Purkinje cell (primary cell): ENCODE results near the gene SLC25A40. TPM values are rescaled to one million over a fixed set of nuclear protein-coding genes. Genes with fewer than 3 reads are reported as not detected.

Experiments
- polyA plus RNA-seq: library from polyadenylated mRNA; unstranded; fragments of >200 nt; fragmentation: Nextera tagmentation; gene quantifications from 2 replicates; pipeline ENCODE4 v1.2.1, GENCODE V29; 2014

SLC25A40 gene, protein sequence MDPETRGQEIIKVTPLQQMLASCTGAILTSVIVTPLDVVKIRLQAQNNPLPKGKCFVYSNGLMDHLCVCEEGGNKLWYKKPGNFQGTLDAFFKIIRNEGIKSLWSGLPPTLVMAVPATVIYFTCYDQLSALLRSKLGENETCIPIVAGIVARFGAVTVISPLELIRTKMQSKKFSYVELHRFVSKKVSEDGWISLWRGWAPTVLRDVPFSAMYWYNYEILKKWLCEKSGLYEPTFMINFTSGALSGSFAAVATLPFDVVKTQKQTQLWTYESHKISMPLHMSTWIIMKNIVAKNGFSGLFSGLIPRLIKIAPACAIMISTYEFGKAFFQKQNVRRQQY
- 29.2 and 30.5 TPM in 2 replicates for polyA plus RNA-seq

DNA sequence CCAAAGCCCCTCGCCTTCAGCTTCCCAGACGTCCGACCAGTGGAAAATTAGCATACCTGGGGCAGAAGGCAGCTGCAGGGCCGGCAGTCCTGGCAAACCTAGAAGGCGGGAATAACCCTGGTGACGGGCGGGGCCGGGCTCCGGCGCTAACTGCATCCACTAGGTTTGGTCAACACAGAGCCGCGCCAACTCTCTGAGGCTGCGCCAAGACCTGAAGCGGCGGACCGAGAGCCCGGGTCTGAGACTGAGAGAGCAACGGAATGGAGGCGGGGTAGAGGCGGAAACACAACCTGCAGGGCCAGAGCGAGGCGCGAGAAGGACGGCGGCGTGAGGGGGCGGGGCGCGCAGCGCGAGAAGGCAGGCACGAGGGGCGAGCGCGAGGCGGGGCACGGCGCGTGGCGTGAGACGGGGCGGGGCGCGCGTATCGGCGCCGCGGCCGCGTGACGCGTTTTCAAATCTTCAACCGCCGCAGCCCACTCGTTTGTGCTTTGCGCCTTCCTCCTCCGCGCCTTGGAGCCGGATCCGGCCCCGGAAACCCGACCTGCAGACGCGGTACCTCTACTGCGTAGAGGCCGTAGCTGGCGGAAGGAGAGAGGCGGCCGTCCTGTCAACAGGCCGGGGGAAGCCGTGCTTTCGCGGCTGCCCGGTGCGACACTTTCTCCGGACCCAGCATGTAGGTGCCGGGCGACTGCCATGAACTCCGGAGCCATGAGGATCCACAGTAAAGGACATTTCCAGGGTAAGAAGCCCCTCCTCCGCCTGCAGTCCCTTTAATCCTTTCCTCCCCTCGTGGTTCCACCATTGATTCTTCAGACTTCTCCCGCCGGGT is at the start of gene SLC25A40, which contains the start of gene DBF4:
TSS of gene SLC25A40 (minus strand) at position 321 of the 829 bp plus-strand sequence. CDS start 17,633 bp downstream, outside the sequence.
TSS of gene DBF4 (plus strand) at position 454 of the 829 bp plus-strand sequence. CDS start at position 694, 240 bp downstream.

Other genes with a start within 250 kb of the SLC25A40 start
- gene RUNDC3B, start 248.0 kb downstream of the SLC25A40 start, polyA plus RNA-seq, result 9.7 and 19.3 TPM in 2 replicates
- 6.5 and 8.5 TPM in 2 replicates for gene DBF4, start 133 bp upstream of the SLC25A40 start, polyA plus RNA-seq
- gene ADAM22, start 57.9 kb upstream of the SLC25A40 start, polyA plus RNA-seq, result 27.2 and 31.7 TPM in 2 replicates